Bronchial epithelial cell (primary cell): ENCODE measurements around the gene LRP1B. TPM values are rescaled to one million over a fixed set of nuclear protein-coding genes. Genes with fewer than 3 reads are reported as not detected.

ENCODE experiments used
- DNase-seq: peaks from one replicate; pipeline ENCODE4 v3.0.0-alpha.2; 2010; ENCODE audit warnings: low read depth
- FAIRE-seq: peaks from 2 replicates; lab custom pipeline; 2011; peaks lifted over from hg19 to GRCh38; lab: Jason Lieb, UNC
- H3K27me3 ChIP-seq: 2 replicates; pipeline ENCODE4 v1.5.1; 2011; ENCODE audit warnings: low read length; ENCODE audit not compliant: control insufficient read depth, insufficient read depth
- H3K36me3 ChIP-seq: 2 replicates; pipeline ENCODE4 v1.5.1; 2011; ENCODE audit warnings: low read length; ENCODE audit not compliant: control insufficient read depth, insufficient read depth
- H3K4me3 ChIP-seq: 2 replicates; pipeline ENCODE4 v1.5.1; 2011; ENCODE audit warnings: mild to moderate bottlenecking, low read depth, low read length, control low read depth
- CTCF ChIP-seq: IDR thresholded peaks from 2 replicates; pipeline ENCODE4 v1.5.1; 2011; ENCODE audit warnings: mild to moderate bottlenecking, moderate library complexity, low read length, control low read depth, inconsistent platforms; ENCODE audit not compliant: insufficient read depth, severe bottlenecking
- total RNA-seq: library from RNA; depleted of rRNA; stranded (reverse); fragments of >200 nt; gene quantifications from 2 replicates; pipeline ENCODE4 v1.2.1, GENCODE V29; 2014

The LRP1B gene
- total RNA-seq, 1 donor from 2014 or later = under 0.01 TPM

DNA sequence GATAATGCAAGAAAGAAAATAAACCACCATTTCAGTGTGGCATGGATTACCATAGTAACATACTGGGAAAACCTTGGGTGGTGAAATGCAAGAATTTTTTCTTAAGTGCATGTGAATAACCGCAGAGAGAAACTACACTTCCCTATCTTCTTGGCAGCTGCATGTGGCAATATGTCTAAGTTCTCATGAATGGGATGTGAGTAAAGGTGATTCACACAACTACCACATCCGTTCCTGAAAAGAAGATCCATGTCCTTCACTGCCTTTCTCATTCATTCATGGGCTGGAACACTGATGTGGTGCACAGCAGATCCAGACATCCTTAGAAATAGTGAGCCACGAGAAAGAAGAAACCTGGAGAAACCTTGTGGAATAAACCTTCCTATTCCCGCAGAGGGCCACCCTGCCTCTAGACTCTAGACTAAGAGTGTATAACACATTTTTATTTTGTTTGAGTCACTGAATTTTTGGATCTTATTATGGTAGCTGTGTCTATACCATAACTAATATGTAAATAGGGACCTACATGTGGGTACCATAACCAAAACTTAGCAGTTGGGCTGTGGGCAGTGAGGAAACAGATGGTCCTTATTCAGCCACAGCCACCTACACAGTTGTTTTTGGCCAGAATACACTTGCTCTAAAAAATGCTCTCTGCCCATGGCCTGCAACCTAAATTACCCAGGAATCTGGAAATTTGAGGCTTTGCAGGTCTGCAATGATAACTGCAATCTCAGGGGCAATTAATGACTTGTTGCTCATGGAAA, 573.3 kb downstream of the LRP1B start:
- FAIRE-seq = peak; percentile 87
- Histone ChIP-seq H3K27me3 (no peaks in the 10 kb centered on the region), H3K36me3 (no peaks in the 10 kb centered on the region), H3K4me3 (no peak overlapping the region)
- DNase-seq = peak; percentile 98
- TF ChIP-seq CTCF = no peak

- H3K4me3 ChIP-seq = no peak overlapping the region
- DNase-seq (no peak), FAIRE-seq (no peak)
- no peak for TF ChIP-seq CTCF
- no peaks in the 10 kb centered on the region for H3K27me3 ChIP-seq
- no peaks in the 10 kb centered on the region for H3K36me3 ChIP-seq
Measured at GRCh38 chr2:141555876-141556470, 574.8 kb downstream of the LRP1B start.

- FAIRE-seq (no peak), DNase-seq (peak; percentile 53)
- H3K27me3 ChIP-seq = no peaks in the 10 kb centered on the region
- no peaks in the 10 kb centered on the region for H3K36me3 ChIP-seq
- peak; percentile 57 for TF ChIP-seq CTCF
- no peak overlapping the region for H3K4me3 ChIP-seq
Measured at GRCh38 chr2:141554810-141555209, 576.0 kb downstream of the LRP1B start.

GRCh38 chr2:141534666-141535362, 596.0 kb downstream of the LRP1B start:
- FAIRE-seq (no peak), DNase-seq (no peak)
- H3K4me3 ChIP-seq = no peak overlapping the region
- no peak for TF ChIP-seq CTCF
- H3K36me3 ChIP-seq = no peaks in the 10 kb centered on the region
- no peaks in the 10 kb centered on the region for H3K27me3 ChIP-seq

- no peak for FAIRE-seq
- no peak for TF ChIP-seq CTCF
- Histone ChIP-seq H3K36me3 (no peaks in the 10 kb centered on the region), H3K4me3 (no peak overlapping the region), H3K27me3 (no peaks in the 10 kb centered on the region)
- DNase-seq = no peak
Measured at GRCh38 chr2:141529659-141530058, 601.2 kb downstream of the LRP1B start.
